NCI-H146 treated with DMSO at 0.1 percent for 48 hours (cell line): ENCODE data around the gene MAU2.

ENCODE experiments used
- DNase-seq: peaks from one replicate; lab custom pipeline; 2025; ENCODE audit not compliant: unreplicated experiment; lab: John Stamatoyannopoulos, UW

MAU2 gene

GRCh38 chr19:19407633-19407930, 87.0 kb downstream of the MAU2 start:
- no peak for DNase-seq
